CD4-positive, alpha-beta T cell treated with Interferon alpha-2 for 1 hour (primary cell): Measurements from ENCODE around the gene BRCA1.
"Not testable (repeated sequence)": the region's sequence is repeated elsewhere in the genome, so short reads cannot be mapped to it uniquely, and the experiment has no call there.

ENCODE experiments used
- DNase-seq, 2 donors: peaks; one replicate each; pipeline ENCODE4 v3.0.0-alpha.2; 2020 to 2022

The BRCA1 gene

GRCh38 chr17:43000894-43001293 is 124.3 kb downstream of the BRCA1 start:
- DNase-seq = not testable (repeated sequence)

GRCh38 chr17:42999003-42999525 is 126.1 kb downstream of the BRCA1 start:
- no peak for DNase-seq

GRCh38 chr17:42997984-42998938 is 126.9 kb downstream of the BRCA1 start, which contains the start of gene RPL27:
Gene RPL27, plus strand, starts transcription at chr17:42998419. Its CDS starts 332 bp downstream, at chr17:42998751.
- peak; percentile 99 for DNase-seq

- no peak for DNase-seq
These were observed 127.7 kb downstream of the BRCA1 start for GRCh38 chr17:42997390-42997983.
